Peyer's patch (tissue), 4 donors: ENCODE measurements around the gene AFAP1L1. TPM values are rescaled to one million over a fixed set of nuclear protein-coding genes. Genes with fewer than 3 reads are reported as not detected.

Experiments used
- DNase-seq, 3 donors: peaks; one replicate each; pipeline ENCODE4 v3.0.0-alpha.2; 2017 to 2019
- H3K27ac ChIP-seq, 4 donors: fragments of 200-600 bp; sonication (generic); one replicate each; pipeline ENCODE4 v1.5.1; 2016 to 2019
- H3K27me3 ChIP-seq, 2 donors: fragments of 200-600 bp; sonication (generic); one replicate each; pipeline ENCODE4 v1.5.1; 2019
- H3K36me3 ChIP-seq, 3 donors: fragments of 200-600 bp; sonication (generic); one replicate each; pipeline ENCODE4 v1.5.1; 2016 to 2019
- H3K4me1 ChIP-seq, 4 donors: fragments of 200-600 bp; sonication (generic); one replicate each; pipeline ENCODE4 v1.5.1; 2016 to 2019
- H3K4me3 ChIP-seq, 4 donors: fragments of 200-600 bp; sonication (generic); 1 replicate in 3 of 4; 2 replicates in 1 of 4; pipeline ENCODE4 v1.5.1; 2016 to 2019; ENCODE audit warnings: mild to moderate bottlenecking in 1 of 4
- H3K9me3 ChIP-seq, 4 donors: fragments of 200-600 bp; sonication (generic); one replicate each; pipeline ENCODE4 v1.5.1; 2016 to 2019; ENCODE audit warnings: mild to moderate bottlenecking in 1 of 4
- POLR2A ChIP-seq, 2 donors: fragments of 450-650 bp; IDR thresholded peaks; one replicate each; pipeline ENCODE4 v1.5.1; 2017; ENCODE audit warnings: antibody characterized with exemption in 2 of 2, mild to moderate bottlenecking in 2 of 2, moderate library complexity in 2 of 2
- total RNA-seq, 4 donors: library from RNA; depleted of rRNA; stranded (reverse); fragments of >200 nt; gene quantifications; one replicate each; pipeline ENCODE4 v1.1.0, GENCODE V29; 2016
- TF ChIP-seq, protein P1 (sequence below), 6 experiments: fragments of 450-650 bp in 4 of 6; fragments of 200-600 bp in 2 of 6; sonication (generic) in 1 of 6; IDR thresholded peaks; one replicate each; pipeline ENCODE4 v1.5.1; 2017 to 2019; ENCODE audit warnings: antibody characterized with exemption in 6 of 6, mild to moderate bottlenecking in 3 of 6, moderate library complexity in 1 of 6

Gene AFAP1L1
- total RNA-seq, 4 donors from 2014 or later: 3.3 to 14.9 (median 4.9) TPM

DNA sequence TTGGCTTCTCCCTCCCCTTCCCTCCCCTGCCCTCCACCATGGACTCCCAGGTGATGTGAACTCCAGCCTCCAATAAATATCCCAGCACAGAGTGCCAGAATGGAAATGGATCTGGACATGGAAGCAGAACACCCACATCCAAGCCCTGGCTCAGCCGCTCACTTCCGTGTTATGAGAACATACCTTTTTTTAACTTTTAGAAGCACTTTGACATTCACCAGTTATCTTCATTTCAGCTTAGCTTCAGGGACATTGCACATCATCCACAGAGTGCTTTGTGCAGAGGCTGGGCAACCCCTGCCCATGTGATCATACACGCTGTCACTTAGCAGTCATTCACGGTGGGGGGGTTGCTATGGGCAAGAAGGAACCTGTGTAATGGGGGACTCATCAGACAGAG lies 9.1 kb downstream of the AFAP1L1 start:
- TF ChIP-seq, protein P1, sequence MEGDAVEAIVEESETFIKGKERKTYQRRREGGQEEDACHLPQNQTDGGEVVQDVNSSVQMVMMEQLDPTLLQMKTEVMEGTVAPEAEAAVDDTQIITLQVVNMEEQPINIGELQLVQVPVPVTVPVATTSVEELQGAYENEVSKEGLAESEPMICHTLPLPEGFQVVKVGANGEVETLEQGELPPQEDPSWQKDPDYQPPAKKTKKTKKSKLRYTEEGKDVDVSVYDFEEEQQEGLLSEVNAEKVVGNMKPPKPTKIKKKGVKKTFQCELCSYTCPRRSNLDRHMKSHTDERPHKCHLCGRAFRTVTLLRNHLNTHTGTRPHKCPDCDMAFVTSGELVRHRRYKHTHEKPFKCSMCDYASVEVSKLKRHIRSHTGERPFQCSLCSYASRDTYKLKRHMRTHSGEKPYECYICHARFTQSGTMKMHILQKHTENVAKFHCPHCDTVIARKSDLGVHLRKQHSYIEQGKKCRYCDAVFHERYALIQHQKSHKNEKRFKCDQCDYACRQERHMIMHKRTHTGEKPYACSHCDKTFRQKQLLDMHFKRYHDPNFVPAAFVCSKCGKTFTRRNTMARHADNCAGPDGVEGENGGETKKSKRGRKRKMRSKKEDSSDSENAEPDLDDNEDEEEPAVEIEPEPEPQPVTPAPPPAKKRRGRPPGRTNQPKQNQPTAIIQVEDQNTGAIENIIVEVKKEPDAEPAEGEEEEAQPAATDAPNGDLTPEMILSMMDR (IDR thresholded peaks at IDR 0.05): no peak
- TF ChIP-seq POLR2A (IDR thresholded peaks at IDR 0.05): no peak
- no peak overlapping the region for H3K4me3 ChIP-seq
- no peaks in the 10 kb centered on the region for H3K36me3 ChIP-seq
- no peak overlapping the region for H3K27ac ChIP-seq
- no peaks in the 10 kb centered on the region for H3K4me1 ChIP-seq
- H3K9me3 ChIP-seq: no peaks in the 10 kb centered on the region
- no peak for DNase-seq
- H3K27me3 ChIP-seq: no peaks in the 10 kb centered on the region

DNA sequence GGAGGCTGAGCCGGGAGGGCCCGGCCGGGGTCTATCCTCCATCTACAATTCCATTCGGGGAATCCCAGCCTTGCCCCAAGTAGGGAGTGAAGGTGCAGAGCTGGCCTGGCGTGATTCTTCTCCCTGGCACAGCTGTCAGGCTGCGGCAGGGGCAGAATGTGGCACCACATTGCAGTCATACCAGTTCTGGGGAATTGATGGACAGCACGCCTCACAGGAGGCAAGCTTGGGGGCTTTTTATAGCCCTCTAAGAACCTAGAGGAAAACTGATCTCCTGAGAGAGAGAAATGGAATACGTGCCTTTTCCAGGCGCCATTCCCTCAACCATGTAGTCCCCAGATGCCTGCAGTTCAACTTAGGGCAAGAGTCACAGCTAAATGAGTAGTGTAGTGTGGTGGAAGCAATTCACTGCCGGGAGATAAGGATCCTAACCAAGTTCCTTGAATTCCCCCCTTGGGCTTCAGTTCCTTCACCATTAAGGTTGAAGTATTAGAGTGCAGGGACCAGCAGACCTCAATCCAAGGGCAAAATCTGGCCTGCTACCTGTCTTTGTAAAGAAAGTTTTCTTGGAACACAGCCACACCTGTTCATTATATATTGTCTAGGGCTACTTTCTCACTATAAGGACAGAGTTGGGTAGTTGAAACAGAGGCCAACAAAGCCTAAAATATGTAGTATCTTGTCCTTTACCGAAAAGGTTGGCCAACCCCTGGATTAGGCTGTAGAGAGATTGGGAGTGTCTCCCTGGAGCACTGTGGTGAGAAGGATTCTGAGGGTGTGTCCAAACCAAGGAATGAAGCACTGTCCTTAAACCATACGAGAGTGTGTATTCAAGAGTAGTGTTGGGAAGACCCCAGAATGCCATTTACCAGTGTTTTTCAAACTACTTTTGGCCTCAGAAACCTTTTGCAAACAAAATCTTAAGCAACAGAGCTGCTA lies 10.6 kb downstream of the AFAP1L1 start:
- H3K36me3 ChIP-seq: no peaks in the 10 kb centered on the region
- no peak overlapping the region for H3K4me3 ChIP-seq
- H3K27me3 ChIP-seq: no peaks in the 10 kb centered on the region
- H3K27ac ChIP-seq: no peak overlapping the region
- TF ChIP-seq, protein P1 (IDR thresholded peaks at IDR 0.05): no peak
- no peak for TF ChIP-seq POLR2A (IDR thresholded peaks at IDR 0.05)
- DNase-seq: no peak
- no peaks in the 10 kb centered on the region for H3K4me1 ChIP-seq
- no peaks in the 10 kb centered on the region for H3K9me3 ChIP-seq

DNA sequence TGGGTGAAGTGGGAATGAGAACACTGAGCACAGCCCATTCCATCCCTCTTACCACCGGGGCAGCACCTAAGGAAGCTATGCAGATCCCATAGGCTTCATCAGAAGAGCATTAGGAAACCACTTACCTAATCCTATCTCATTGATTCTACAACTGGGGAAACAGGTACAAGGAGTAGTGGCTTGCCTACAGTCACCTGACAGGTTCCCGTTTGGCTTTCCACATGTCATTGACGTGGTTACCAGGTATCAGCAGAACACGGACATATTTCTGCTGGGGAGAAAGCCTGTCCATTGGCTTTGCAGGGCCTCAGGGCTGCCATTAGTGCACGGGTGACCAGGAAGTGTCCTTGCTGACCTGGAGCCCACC lies 11.3 kb downstream of the AFAP1L1 start:
- Histone ChIP-seq H3K27ac (no peak overlapping the region), H3K36me3 (no peaks in the 10 kb centered on the region), H3K4me1 (no peaks in the 10 kb centered on the region), H3K4me3 (no peak overlapping the region), H3K27me3 (no peaks in the 10 kb centered on the region), H3K9me3 (no peaks in the 10 kb centered on the region)
- DNase-seq: no peak
- no peak for TF ChIP-seq POLR2A (IDR thresholded peaks at IDR 0.05)
- TF ChIP-seq, protein P1 (IDR thresholded peaks at IDR 0.05): no peak

DNA sequence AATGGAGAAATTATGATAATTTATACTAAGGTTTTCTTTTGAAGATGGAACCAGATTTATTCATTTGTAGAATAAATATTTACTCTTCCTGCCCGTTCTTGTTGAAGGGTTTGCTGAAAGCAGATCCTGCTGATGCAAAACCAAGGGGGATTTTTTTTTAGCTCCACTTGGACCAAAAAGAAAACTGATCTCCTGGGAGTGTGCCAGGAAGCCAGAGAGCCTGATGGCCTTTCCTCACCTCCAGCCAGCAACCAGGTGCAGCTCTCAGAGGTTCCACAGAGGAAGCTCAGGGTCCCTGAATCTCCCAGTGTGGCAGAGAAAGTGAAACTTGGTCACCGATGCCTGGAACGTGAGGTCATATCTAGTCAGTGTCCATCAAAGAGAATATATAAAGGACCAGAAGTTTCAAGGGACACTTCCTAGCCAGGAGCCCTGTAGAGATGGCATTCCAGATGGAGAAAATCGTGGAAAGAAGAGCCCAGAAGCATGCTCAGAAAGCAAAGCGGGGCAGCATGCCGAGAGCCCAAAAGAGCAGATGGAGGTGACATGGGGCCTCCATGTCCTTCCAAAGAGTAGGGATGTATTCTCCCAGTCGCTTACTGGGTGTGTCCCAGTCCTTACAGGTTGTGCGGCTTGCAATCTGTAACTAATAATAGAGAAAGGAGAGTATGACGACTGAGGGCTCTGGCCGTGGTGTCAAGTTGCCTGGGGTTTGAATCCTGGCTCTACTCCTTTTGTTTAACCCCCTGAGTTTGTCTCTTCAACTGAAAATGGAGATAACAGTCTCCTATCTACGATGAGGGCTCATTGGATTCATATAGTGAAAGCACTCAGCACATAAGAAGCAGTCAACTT lies 12.2 kb downstream of the AFAP1L1 start:
- H3K27me3 ChIP-seq: no peaks in the 10 kb centered on the region
- no peaks in the 10 kb centered on the region for H3K9me3 ChIP-seq
- H3K27ac ChIP-seq: no peak overlapping the region
- H3K4me3 ChIP-seq: no peak overlapping the region
- no peak for DNase-seq
- no peaks in the 10 kb centered on the region for H3K36me3 ChIP-seq
- TF ChIP-seq, protein P1 (IDR thresholded peaks at IDR 0.05): no peak
- no peak for TF ChIP-seq POLR2A (IDR thresholded peaks at IDR 0.05)
- no peaks in the 10 kb centered on the region for H3K4me1 ChIP-seq

DNA sequence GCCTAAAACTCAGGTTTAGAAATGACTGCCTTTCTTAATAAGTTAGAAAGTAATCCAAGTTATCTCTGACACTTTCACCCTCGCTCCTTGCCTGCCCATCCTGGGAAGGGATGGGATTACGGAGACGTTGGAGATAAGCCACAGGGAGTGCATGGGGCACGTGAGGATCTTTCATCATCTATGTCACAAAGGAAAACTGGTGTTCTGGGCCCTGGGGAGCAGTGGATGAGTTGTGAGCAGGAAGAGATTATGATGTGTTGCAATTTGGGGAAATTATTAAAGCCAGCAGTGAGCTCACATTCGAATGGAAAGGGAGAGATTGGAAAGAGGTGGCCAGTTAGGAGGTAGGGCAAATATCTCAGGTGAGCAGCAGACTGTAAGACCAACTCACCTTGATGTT lies 12.8 kb downstream of the AFAP1L1 start:
- no peaks in the 10 kb centered on the region for H3K36me3 ChIP-seq
- no peak for DNase-seq
- no peak for TF ChIP-seq POLR2A (IDR thresholded peaks at IDR 0.05)
- TF ChIP-seq, protein P1 (IDR thresholded peaks at IDR 0.05): no peak
- no peak overlapping the region for H3K4me3 ChIP-seq
- no peaks in the 10 kb centered on the region for H3K27me3 ChIP-seq
- H3K4me1 ChIP-seq: peaks cover 0 to 2% (median 0%) of the 10 kb centered on the region in 4 donors
- H3K9me3 ChIP-seq: no peaks in the 10 kb centered on the region
- H3K27ac ChIP-seq: no peak overlapping the region
